HG03135 (cell line): ENCODE measurements around the gene LRRC25.

ENCODE experiments used
- ATAC-seq: cut with Tn5 transposase; IDR thresholded peaks from one replicate; pipeline ENCODE4 v1.9.1; 2021; ENCODE audit warnings: mild to moderate bottlenecking, moderate library complexity; ENCODE audit not compliant: unreplicated experiment

LRRC25 gene

GRCh38 chr19:18424890-18425514 lies 27.6 kb upstream of the LRRC25 start:
- ATAC-seq = no peak

- ATAC-seq = no peak
Measured at GRCh38 chr19:18424122-18424889, 26.9 kb upstream of the LRRC25 start.

- no peak for ATAC-seq
Measured at GRCh38 chr19:18423258-18424020, 26.0 kb upstream of the LRRC25 start.

GRCh38 chr19:18422530-18423191 lies 25.2 kb upstream of the LRRC25 start:
- ATAC-seq = no peak

GRCh38 chr19:18421371-18421959 lies 24.0 kb upstream of the LRRC25 start:
- no peak for ATAC-seq

GRCh38 chr19:18420930-18421329 lies 23.5 kb upstream of the LRRC25 start:
- ATAC-seq = no peak

- ATAC-seq = no peak
Measured at GRCh38 chr19:18419699-18420460, 22.5 kb upstream of the LRRC25 start.

GRCh38 chr19:18419195-18419698 lies 21.8 kb upstream of the LRRC25 start, which contains the start of gene SSBP4:
Gene SSBP4, plus strand, starts transcription at chr19:18419398. Its CDS starts 251 bp downstream, at chr19:18419649.
- ATAC-seq = peak; percentile 43

- ATAC-seq = no peak
Measured at GRCh38 chr19:18418483-18419194, 21.2 kb upstream of the LRRC25 start.

GRCh38 chr19:18418029-18418482 lies 20.6 kb upstream of the LRRC25 start:
- no peak for ATAC-seq

GRCh38 chr19:18417250-18418028 lies 20.0 kb upstream of the LRRC25 start:
- no peak for ATAC-seq

GRCh38 chr19:18416778-18417249 lies 19.4 kb upstream of the LRRC25 start:
- no peak for ATAC-seq

GRCh38 chr19:18415178-18415867 lies 17.9 kb upstream of the LRRC25 start:
- ATAC-seq = no peak

- no peak for ATAC-seq
Measured at GRCh38 chr19:18414504-18415177, 17.2 kb upstream of the LRRC25 start.

GRCh38 chr19:18412610-18413239 lies 15.3 kb upstream of the LRRC25 start:
- no peak for ATAC-seq

- ATAC-seq = peak; percentile 76
Measured at GRCh38 chr19:18408053-18408476, 10.6 kb upstream of the LRRC25 start.
